Stimulated activated CD4-positive, alpha-beta T cell treated with anti-CD3 and anti-CD28 coated beads, Interleukin-2, amount 100 ng/mL, for 48 hours (primary cell): ENCODE results near the gene APOBEC3A.
"Not testable (repeated sequence)": the region's sequence is repeated elsewhere in the genome, so short reads cannot be mapped to it uniquely, and the experiment has no call there.

Experiments
- DNase-seq, 2 donors: peaks; one replicate each; pipeline ENCODE4 v3.0.0-alpha.2; 2020

The APOBEC3A gene

GRCh38 chr22:38960673-38961072 lies 3.3 kb downstream of the APOBEC3A start:
- DNase-seq: not testable (repeated sequence)

DNA sequence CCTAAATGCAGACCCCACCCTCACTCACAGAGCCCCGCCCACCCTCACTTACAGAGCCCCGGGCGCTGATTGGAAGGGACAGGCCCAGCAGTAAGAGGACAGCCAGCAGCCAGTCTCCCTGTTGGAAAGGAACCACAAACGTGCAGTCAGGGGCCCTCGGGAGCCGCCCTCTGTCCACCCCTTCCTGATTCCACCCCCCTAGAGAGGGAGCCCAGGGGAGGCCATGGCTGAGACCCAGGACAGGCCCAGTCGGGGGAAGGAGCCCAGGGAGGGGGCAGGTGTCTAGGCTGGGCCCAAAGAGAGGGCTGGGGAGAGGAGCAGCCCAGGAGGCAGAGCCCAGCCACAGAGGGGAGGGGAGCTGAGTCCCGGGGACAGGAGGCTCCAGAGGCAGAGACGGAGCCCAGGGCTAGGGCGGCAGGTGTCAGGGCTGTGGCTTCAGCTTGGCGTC lies 5.9 kb downstream of the APOBEC3A start:
- DNase-seq: not testable (repeated sequence)

DNA sequence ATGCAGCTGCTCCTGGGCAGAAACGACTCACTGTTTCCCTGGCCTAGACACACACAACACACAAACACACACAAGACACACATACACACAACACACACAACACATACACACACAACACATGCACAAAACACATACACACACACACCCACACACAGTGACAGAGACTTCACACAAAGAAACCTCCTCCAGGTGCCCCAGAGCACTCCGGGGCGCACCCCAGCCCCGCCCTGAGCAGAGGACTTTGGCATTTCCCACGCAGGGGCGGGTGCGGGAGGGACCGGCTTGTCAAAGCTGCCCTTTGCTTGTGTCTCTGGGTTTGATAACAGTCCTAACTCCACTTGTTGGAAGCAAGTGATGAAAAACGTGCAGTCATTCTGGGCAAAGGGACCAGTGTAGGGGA lies 6.5 kb downstream of the APOBEC3A start:
- DNase-seq: no peak

DNA sequence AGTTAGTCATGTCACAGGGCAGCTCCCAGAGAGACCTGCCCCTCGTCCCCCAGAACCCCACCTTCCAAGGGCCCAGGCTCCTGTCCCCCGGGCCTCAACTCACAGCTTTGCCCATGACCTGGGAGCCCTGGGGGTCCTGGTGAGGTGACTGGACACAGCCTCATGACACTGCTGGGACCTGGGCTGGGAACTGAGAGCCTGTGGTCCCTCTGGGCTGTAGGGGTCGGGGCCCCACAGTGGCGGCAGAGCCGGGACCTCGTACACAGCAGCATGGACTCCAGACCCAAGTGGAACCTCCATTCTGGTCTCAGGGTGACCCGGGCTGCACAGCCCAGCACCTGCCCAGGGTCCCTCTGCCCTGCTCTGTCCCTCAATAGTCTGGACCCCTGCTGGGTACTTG lies 6.9 kb downstream of the APOBEC3A start:
- DNase-seq: no peak

GRCh38 chr22:38964989-38965388 lies 7.6 kb downstream of the APOBEC3A start:
- no peak for DNase-seq

DNA sequence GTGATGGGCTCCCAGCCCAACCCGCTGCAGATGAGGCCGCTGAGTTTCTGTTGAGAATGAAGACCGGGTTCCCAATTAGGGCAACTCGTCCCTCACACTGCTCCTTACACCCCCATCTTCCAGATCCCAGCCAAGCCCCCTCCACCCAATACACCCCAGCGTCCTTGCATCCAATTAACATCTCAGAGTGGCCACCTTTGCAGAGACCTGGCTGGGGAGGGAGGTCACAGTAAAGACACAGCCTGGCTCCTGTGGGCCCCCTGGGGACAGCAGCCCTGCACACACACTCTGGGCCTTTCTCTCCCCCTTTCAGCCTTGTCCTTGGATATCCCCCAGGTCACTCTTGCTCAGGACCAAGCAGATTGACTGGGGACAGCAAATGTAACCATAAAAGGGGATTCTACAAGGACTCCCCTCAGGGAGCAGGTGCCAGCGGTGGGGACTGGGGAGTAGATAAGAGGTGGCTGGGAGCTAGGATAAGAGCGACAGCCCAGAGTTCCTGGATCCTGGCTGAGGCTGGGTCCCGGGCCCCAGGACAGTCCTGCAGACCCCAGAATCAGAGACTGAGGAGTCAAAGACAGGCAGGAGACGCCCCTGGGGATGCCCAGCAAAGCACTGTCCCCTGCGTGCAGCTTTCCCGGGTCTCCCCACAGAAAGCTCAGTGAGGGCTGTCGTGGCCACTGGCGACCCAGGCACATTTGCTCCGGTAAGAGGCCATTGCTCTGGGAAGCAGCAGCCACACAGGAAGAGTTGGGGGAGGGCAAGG lies 8.4 kb downstream of the APOBEC3A start:
- no peak for DNase-seq

GRCh38 chr22:38966380-38966702 lies 8.9 kb downstream of the APOBEC3A start:
- no peak for DNase-seq

- DNase-seq: no peak
Measured at GRCh38 chr22:38966942-38967341, 9.5 kb downstream of the APOBEC3A start.

DNA sequence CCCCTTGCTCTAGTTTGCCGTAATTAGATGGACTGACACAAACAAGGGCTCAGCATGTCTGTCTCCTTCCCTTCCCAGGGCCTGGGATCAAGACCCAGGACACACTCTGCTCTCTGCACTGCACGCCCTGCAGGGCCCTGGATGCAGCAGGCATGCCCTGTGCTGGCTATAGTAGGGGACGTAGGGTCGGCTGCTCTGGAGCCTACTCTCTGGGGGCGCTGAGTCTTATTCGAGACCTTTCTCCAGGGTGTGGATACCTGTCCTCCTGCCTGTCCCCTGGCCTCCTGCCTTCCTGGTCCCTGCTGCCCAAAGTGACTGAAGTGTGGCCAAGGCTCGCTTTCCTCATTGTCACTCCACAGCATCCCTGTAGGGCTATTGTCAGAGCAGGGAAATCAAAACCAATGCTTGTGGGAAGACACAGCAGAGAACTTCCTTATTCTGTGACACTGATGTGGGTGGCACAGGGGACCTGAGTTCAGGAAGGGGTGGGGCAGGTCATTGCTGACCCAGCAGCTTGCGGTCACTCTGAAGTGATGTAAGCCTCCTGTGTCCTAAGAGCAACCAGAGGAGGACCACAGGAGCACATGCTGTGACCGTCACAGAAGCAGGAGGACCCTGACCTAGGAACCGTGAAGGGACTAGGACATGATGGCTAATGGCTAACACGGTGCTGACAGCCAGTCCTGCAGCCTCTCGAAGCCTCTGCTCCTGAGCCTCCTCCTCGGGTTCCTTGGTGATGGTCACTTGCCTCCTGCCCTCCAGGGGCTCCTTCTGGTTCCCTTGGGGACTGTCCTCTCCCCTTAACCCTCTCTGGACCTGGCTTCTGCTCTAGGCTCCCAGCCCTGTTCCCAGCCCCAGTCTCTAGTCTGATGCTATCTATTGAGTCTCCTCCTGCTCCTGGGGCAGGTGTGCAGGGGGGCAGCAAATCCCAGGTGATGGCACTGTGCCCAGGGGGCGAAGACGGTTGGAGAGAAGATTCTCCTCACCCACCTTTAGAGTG lies 10.3 kb downstream of the APOBEC3A start:
- no peak for DNase-seq

DNA sequence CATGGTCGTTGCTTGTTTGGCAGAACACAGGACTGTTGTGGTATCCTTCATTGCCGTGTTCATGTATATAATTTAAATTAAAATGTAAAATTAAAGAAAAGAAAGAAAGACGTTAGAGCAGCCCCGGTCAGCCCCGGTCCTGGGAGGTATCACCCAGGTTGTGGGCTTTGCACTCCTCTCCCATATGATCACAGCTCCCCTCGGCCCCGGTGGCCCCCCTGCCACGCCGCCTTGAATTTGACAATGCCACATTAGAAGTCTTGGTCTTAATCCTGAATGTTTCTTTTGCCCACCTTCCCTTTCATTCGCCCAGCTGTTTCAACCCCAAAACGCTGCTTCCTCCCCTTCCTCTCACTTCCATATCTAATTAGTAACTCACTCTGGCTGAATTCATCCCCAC lies 11.4 kb downstream of the APOBEC3A start:
- no peak for DNase-seq

- DNase-seq: no peak
Measured at GRCh38 chr22:38970551-38970950, 13.1 kb downstream of the APOBEC3A start.

GRCh38 chr22:38971202-38971601 lies 13.8 kb downstream of the APOBEC3A start:
- DNase-seq: no peak

DNA sequence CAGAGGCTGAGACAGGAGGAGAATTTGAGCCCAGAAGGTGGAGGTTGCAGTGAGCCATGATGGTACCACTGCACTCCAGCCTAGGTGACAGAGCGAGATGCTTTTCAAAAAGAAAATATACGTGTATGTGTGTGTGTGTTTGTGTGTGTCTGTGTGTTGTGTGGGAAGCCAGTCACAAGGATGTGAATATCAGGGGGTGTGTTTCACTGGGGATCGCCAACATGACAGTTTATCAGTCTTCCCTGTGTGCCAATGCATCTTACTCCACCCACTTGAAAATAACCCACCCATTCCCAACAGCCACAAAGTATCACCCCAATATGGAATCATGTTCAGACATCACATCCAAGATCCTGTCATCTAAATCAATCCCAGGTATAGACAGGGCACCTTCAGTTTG lies 14.4 kb downstream of the APOBEC3A start:
- no peak for DNase-seq

DNA sequence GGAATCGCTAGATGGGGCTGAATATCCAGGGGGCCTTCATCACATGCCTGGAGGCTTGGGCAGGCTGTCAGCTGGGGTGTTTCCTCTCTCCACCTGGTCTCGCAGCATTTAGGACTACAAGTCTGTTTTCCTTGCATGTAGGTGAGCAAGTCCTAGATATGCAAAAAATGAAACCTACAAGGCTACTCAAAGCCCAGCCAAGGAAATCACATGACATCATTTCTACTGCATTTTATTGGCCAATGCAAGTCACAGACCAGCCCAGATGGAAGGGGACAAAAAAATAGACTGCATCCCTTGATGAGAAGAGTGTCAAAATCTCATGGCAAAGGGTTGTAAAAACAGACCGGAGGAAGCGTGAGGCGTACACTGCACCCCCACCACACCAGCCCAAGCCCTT lies 15.1 kb downstream of the APOBEC3A start:
- no peak for DNase-seq

GRCh38 chr22:38973289-38974169 lies 16.1 kb downstream of the APOBEC3A start:
- peak; percentile 25 to 54 for DNase-seq

GRCh38 chr22:38974170-38974825 lies 16.9 kb downstream of the APOBEC3A start:
- no peak for DNase-seq

GRCh38 chr22:38974826-38975175 lies 17.4 kb downstream of the APOBEC3A start:
- DNase-seq: no peak

GRCh38 chr22:38977289-38977688 lies 19.9 kb downstream of the APOBEC3A start:
- DNase-seq: not testable (repeated sequence)

DNA sequence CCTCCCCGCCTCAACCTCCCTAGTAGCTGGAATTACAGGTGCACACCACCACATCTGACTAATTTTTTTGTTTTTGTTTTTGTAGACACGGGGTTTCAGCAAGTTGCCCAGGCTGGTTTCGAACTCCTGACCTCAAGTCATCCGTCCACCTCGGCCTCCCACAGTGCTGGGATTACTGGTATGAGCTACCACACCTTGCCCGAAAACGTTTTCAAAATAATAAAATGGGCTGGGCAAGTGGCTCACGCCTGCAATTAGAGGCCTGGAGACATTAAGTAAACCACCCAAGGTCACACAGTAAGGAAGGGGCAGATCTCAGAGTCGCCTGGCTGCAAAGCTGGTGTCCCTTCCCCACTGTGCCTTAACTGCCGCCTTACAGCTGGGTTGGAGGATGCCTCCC lies 23.2 kb downstream of the APOBEC3A start:
- DNase-seq: not testable (repeated sequence)

DNA sequence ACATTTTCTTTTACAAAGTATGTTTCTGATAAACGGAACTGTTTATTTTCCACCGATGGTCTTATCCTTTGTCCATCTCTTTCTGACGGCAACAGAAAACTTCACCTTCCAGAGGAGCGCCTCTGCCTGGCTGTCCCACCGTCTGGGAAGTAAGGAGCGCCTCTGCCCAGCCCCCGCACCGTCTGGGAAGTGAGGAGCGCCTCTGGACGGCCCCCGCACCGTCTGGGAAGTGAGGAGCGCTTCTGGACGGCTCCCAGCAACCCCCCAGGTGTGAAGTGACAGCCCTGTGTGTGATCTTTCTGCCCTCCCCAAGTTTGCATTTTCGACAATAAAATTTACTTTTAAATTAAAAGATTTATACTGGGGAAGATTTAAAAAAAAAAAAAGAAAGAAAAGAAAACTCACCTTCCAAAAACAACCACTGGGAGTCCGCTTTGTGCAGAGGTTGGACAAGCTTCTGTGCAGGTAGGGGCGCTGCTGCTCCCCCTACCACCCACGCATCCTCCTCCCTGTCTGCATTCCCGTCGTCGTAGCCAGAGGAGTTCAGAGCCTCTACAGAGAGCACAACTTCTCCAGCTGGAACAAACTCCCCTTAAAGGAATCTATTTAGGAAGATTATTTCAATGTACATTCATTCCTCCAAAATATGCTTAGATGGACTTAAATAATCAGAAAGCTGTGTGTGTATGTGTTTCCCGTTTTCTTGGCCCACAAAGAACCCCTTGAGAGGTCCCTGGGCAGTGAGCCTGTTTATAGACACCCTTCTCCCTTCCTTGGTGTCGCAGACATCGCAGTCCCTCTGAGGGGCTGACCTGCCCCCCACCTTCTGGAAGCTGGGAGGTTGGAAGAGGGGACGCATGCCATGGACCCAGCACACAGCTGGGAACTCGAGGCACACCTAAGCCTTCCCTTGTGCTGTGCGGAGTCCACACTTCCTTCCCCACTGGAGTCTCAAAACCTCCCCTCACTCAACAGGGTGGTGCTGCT lies 23.9 kb downstream of the APOBEC3A start:
- no peak for DNase-seq
